ENCODE data around the gene TCAIM. TPM values are rescaled to one million over a fixed set of nuclear protein-coding genes. Genes with fewer than 3 reads are reported as not detected.

TCAIM gene
- total and polyA plus RNA-seq, 2 experiments from 2014 or later, result 20.7 to 36.3 TPM

GRCh38 chr3:44444437-44444836 lies 105.9 kb downstream of the TCAIM start:
- H3K9me3 ChIP-seq (ENCODE audit: low read depth), result no peaks in the 10 kb centered on the region

GRCh38 chr3:44444896-44445691 lies 106.5 kb downstream of the TCAIM start:
- Histone ChIP-seq H3K4me3 (no peak overlapping the region), H3K79me2 (no peaks in the 10 kb centered on the region), H4K20me1 (ENCODE audit: insufficient read depth, poor library complexity, severe bottlenecking) (no peaks in the 10 kb centered on the region), H3K27me3 (no peaks in the 10 kb centered on the region), H3K4me2 (no peak overlapping the region), H3K36me3 (replicated peaks; ENCODE audit: insufficient read depth, low read depth) (peaks cover 5% of the 10 kb centered on the region), H2AFZ (no peak overlapping the region), H3K27ac (no peak overlapping the region), H3K9me2 (replicated peaks; ENCODE audit: insufficient read depth) (no peaks in the 10 kb centered on the region), H3K9me3 (ENCODE audit: low read depth) (no peaks in the 10 kb centered on the region), H3K4me1 (ENCODE audit: insufficient read depth) (peaks cover 10% of the 10 kb centered on the region)
- TF ChIP-seq, protein P1, sequence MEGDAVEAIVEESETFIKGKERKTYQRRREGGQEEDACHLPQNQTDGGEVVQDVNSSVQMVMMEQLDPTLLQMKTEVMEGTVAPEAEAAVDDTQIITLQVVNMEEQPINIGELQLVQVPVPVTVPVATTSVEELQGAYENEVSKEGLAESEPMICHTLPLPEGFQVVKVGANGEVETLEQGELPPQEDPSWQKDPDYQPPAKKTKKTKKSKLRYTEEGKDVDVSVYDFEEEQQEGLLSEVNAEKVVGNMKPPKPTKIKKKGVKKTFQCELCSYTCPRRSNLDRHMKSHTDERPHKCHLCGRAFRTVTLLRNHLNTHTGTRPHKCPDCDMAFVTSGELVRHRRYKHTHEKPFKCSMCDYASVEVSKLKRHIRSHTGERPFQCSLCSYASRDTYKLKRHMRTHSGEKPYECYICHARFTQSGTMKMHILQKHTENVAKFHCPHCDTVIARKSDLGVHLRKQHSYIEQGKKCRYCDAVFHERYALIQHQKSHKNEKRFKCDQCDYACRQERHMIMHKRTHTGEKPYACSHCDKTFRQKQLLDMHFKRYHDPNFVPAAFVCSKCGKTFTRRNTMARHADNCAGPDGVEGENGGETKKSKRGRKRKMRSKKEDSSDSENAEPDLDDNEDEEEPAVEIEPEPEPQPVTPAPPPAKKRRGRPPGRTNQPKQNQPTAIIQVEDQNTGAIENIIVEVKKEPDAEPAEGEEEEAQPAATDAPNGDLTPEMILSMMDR (IDR thresholded peaks at IDR 0.05; ENCODE audit: poor library complexity), result no peak
- TF ChIP-seq EZH2 (IDR thresholded peaks at IDR 0.05; ENCODE audit: borderline replicate concordance) (no peak), EZH2phosphoT487 (IDR thresholded peaks at IDR 0.05; ENCODE audit: low read depth, severe bottlenecking, unreplicated experiment) (no peak)
- no peak for DNase-seq (ENCODE audit: low spot score)
- 98% methylated on average over 7 of the region's 7 CpGs for WGBS (ENCODE audit: low lambda C conversion rate, missing lambda C conversion rate)

More at GRCh38 chr3:44444437-44444836, 105.9 kb downstream of the TCAIM start:
- Histone ChIP-seq H3K9me2 (replicated peaks; ENCODE audit: insufficient read depth) (no peaks in the 10 kb centered on the region), H3K4me2 (no peak overlapping the region), H3K27me3 (no peaks in the 10 kb centered on the region), H4K20me1 (ENCODE audit: insufficient read depth, poor library complexity, severe bottlenecking) (no peaks in the 10 kb centered on the region), H3K4me1 (ENCODE audit: insufficient read depth) (peaks cover 11% of the 10 kb centered on the region), H3K4me3 (no peak overlapping the region), H3K79me2 (no peaks in the 10 kb centered on the region), H3K36me3 (replicated peaks; ENCODE audit: insufficient read depth, low read depth) (peaks cover under 1% of the 10 kb centered on the region), H3K27ac (no peak overlapping the region), H2AFZ (no peak overlapping the region)
- TF ChIP-seq, protein P1 (IDR thresholded peaks at IDR 0.05; ENCODE audit: poor library complexity), result no peak
- no peak for TF ChIP-seq EZH2phosphoT487 (IDR thresholded peaks at IDR 0.05; ENCODE audit: low read depth, severe bottlenecking, unreplicated experiment)
- TF ChIP-seq EZH2 (IDR thresholded peaks at IDR 0.05; ENCODE audit: borderline replicate concordance), result no peak
- 92% methylated on average over 2 of the region's 2 CpGs for WGBS (ENCODE audit: low lambda C conversion rate, missing lambda C conversion rate)
- no peak for DNase-seq (ENCODE audit: low spot score)

DNA sequence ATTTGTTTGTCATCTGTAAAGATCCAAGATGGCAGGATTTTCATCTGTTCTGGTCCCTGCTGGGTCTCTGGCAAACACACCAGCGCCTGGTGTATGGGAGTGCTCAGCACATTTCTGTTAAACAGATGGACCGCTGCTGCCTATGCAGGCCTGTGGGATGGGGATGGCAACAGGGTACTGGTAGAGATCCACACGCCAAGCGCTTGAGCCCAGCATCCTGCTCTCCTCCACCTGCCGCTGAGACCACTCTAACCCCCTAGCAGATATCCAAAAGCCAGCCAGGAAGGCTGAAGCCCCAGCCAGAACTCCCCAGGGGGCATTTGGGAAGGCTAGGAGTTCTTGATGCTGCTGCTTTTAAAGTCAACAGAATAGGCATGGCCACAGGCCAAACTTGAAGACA lies 107.2 kb downstream of the TCAIM start:
- TF ChIP-seq, protein P1 (IDR thresholded peaks at IDR 0.05; ENCODE audit: poor library complexity), result no peak
- TF ChIP-seq EZH2phosphoT487 (IDR thresholded peaks at IDR 0.05; ENCODE audit: low read depth, severe bottlenecking, unreplicated experiment), result no peak
- no peak for TF ChIP-seq EZH2 (IDR thresholded peaks at IDR 0.05; ENCODE audit: borderline replicate concordance)
- Histone ChIP-seq H3K27me3 (no peaks in the 10 kb centered on the region), H3K9me3 (ENCODE audit: low read depth) (no peaks in the 10 kb centered on the region), H3K27ac (no peak overlapping the region), H3K9me2 (replicated peaks; ENCODE audit: insufficient read depth) (no peaks in the 10 kb centered on the region), H4K20me1 (ENCODE audit: insufficient read depth, poor library complexity, severe bottlenecking) (no peaks in the 10 kb centered on the region), H3K79me2 (no peaks in the 10 kb centered on the region), H3K4me2 (no peak overlapping the region), H3K36me3 (replicated peaks; ENCODE audit: insufficient read depth, low read depth) (peaks cover 5% of the 10 kb centered on the region), H3K4me3 (no peak overlapping the region), H3K4me1 (ENCODE audit: insufficient read depth) (peaks cover 6% of the 10 kb centered on the region), H2AFZ (no peak overlapping the region)
- no peak for DNase-seq (ENCODE audit: low spot score)
- 98% methylated on average over 5 of the region's 5 CpGs for WGBS (ENCODE audit: low lambda C conversion rate, missing lambda C conversion rate)

Data from hepatocyte (in vitro differentiated cells).